Activated CD4-positive, alpha-beta T cell treated with anti-CD3 and anti-CD28 coated beads, Interleukin-2, amount 50 U/mL, for 1 hour (primary cell): ENCODE results near the gene TMBIM4.
"Not testable (repeated sequence)": the region's sequence is repeated elsewhere in the genome, so short reads cannot be mapped to it uniquely, and the experiment has no call there.

Experiments
- DNase-seq: peaks from one replicate; pipeline ENCODE4 v3.0.0-alpha.2; 2020

Gene TMBIM4

GRCh38 chr12:66182956-66183355 lies 13.2 kb upstream of the TMBIM4 start:
- no peak for DNase-seq

DNA sequence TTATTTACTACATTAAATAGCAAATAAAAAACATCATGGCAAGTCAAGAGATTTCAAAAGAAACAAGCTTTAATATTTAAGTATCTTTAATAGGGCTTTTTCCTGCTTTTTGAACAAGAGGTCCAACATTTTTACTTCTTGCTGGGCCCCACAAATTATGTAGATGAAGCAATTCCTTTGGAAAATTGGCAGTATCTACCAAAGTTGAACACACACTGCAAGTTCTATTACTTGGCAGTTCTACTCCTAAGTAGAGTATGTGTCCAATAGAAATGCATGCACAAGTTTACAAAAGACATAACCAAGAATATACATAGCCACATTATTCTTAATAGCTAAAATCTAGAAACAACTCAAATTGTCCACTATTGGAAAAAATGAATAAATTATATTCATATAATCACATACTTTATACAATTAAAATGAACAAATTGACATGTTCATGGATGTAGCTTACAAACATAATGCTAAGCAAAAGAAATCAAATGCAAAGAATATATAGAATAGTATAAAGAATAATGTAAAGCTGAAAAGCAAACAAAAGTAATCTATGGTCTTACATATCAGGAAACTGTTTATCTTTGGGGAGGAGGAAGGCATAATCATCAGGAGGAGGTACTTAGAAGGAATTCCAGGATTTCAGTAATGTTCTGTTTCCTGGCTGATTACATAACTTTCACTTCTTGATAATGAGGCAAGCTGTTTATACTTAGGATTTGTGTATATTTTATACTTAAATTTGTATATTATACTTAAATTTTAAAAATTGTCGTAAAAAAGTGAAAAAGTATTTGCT lies 6.5 kb upstream of the TMBIM4 start:
- DNase-seq = no peak

DNA sequence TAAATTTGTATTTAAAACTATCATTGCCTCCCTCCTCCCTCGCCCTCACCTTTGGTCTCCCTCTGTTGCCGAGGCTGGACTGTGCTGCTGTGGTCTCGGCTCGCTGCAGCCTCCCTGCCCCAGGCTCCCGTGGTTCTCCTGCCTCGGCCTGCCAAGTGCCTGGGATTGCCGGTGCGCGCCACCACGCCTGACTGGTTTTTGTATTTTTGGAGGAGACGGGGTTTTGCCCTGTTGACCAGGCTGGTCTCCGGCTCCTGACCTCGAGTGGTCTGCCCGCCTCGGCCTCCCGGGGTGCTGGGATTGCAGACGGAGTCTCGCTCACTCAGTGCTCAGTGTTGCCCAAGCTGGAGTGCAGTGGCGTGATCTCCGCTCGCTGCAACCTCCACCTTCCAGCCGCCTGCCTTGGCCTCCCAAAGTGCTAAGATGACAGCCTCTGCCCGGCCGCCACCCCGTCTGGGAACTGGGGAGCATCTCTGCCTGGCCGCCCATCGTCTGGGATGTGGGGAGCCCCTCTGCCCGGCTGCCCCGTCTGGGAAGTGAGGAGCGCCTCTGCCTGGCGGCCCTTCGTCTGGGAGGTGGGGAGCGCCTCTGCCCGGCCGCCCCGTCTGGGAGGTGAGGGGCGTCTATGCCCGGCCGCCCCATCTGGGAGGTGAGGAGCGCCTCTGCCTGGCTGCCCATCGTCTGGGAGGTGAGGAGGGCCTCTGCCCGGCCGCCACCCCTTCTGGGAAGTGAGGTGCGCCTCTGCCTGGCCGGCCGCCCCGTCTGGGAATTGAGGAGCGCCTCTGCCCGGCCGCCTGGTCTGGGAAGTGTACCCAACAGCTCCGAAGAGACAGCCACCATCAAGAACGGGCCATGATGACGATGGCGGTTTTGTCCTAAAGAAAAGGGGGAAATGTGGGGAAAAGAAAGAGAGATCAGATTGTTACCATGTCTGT lies 4.9 kb upstream of the TMBIM4 start:
- DNase-seq = not testable (repeated sequence)

- no peak for DNase-seq
Observed at GRCh38 chr12:66170606-66171005, 810 bp upstream of the TMBIM4 start.

GRCh38 chr12:66168410-66168809 lies 1.4 kb downstream of the TMBIM4 start:
- DNase-seq = no peak

DNA sequence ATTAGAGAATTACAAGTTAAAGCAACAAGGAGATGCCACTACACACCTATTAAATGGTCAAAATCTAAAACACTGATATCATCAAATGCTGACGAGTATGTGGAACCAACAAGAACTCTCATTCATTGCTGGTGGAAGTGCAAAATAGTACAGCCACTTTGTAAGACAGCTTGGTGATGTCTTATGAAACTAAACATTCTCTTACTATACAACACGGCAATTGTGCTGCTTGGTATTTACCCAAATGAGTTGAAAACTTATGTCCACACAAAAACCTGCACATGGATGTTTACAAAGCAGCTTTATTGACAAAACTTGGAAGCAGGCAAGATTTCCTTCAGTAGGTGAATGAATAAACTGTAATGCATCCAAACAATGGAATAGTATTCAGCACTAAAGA lies 3.2 kb downstream of the TMBIM4 start:
- no peak for DNase-seq

DNA sequence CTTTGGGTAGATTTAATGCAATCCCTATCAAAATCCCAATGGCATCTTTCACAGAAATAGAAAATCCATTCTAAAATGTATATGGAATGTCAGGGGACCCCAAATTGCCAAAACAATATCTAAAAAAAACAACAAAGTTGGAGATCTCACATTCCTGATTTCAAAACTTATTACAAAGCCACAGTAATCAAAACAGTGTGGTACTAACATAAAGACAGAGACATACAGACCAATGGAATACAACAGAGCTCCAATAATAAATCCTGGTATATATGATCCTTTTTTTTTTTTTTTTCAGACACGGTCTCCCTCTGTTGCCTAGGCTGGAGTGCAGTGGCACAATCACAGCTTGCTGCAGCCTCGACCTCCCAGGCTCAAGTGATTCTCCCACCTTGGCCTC lies 4.7 kb downstream of the TMBIM4 start:
- no peak for DNase-seq

DNA sequence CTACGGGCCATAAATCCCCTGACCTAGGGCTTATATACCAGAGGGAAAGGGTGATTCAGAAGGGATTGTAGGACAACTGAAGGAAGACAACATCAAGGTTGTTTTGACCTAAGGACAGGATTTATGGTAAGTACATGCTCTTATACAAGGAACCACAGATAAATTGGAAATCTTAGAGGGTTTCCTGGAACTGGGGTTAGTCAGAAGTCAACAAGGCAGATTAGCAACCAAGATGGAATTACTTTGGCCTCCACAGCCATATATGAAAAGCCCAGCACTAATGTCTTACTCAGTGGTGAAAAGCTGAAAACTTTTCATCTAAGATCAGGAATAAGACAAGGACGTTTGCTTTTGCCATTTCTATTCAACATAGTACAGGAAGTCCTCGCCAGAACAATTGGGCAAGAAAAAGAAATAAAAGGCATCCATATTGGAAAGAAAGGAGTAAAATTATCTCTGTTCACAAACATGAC lies 5.4 kb downstream of the TMBIM4 start:
- DNase-seq = no peak

GRCh38 chr12:66163289-66163688 lies 6.5 kb downstream of the TMBIM4 start:
- DNase-seq = no peak

- no peak for DNase-seq
Observed at GRCh38 chr12:66162701-66163100, 7.1 kb downstream of the TMBIM4 start.

GRCh38 chr12:66160704-66161103 lies 9.1 kb downstream of the TMBIM4 start:
- DNase-seq = no peak

GRCh38 chr12:66159123-66159522 lies 10.7 kb downstream of the TMBIM4 start:
- no peak for DNase-seq

- no peak for DNase-seq
Observed at GRCh38 chr12:66156654-66157053, 13.1 kb downstream of the TMBIM4 start.

GRCh38 chr12:66154776-66155175 lies 15.0 kb downstream of the TMBIM4 start:
- no peak for DNase-seq

GRCh38 chr12:66152732-66153131 lies 17.1 kb downstream of the TMBIM4 start:
- no peak for DNase-seq

GRCh38 chr12:66149702-66150398 lies 19.9 kb downstream of the TMBIM4 start:
- no peak for DNase-seq

DNA sequence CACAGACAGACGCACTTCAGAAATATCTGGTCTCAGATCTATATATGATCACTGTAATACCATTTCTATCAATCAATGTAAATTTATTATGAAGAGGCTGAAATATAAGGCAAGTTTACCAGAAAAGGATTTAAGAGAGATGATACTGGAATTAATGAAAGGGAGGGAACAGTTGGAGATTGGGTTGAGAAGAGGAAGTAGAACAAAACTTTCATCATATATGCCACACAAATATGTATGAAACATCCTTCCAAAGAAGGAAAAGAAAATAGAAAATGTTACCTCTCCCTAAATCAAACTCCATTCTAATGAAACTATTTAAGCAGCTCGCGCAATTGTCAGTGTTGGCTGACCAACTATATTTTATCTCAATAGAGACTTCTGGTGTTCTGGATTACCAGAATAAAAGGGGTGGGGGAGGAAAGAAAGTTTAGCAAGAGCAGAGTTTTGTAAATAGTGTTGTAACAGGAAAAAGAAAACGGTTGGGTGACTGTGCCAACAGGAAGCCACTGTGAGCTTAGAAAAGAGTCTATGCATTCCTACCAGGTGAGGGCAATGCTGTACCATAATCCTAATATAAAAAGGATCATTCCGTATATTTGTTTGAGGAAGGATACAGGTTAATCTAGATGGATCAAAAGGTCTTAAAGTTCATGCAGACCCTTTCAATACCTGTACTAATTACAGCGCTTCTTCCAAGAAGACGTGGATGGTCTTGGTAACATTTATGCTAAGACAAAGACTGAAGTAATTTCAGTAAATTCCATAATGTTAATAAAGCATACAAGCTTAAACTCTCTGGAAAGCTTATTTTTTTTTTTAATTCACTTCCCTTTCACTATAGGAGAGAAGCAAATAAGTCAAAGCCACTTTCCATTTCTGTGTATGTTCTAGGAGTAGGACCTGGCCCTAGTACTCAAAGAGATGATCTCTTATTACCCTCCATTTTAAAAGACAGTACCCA lies 24.7 kb downstream of the TMBIM4 start:
- no peak for DNase-seq

DNA sequence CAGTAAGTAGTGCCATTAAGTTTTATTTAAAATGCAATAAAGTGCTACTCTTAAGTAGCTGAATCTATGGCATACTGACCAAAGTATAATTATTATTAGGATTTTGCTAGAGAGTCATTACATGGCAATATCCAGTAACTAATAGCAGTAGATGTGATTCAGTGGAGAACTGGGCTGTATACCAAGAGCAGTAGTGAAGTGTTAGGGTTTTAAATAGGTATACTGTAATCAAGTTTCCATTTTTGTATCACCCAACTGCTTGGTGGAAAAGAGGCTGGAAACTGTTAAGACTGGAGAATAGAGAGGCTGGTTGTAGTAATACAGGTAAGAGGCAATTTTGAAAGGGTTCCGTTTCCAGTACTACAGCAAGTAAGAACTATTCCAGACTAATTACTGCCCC lies 25.9 kb downstream of the TMBIM4 start:
- DNase-seq = no peak

DNA sequence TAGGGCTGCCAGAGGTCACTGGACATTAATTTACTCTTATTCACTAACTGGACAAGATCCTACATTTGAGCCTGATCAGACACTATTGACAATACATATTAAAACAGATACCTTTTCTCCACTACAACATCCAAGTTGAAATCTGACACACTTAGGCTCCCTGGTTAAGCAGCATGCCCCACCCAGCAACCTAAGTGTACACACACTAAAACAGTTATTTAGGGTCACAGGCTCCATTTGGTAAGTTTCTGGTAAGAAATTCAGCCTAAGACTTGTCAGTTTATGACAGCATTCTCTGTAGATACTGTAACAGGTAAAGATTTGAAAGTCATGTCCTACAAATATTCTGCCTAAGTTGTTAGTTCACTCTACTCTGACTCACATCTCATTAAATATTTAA lies 27.0 kb downstream of the TMBIM4 start:
- DNase-seq = no peak

DNA sequence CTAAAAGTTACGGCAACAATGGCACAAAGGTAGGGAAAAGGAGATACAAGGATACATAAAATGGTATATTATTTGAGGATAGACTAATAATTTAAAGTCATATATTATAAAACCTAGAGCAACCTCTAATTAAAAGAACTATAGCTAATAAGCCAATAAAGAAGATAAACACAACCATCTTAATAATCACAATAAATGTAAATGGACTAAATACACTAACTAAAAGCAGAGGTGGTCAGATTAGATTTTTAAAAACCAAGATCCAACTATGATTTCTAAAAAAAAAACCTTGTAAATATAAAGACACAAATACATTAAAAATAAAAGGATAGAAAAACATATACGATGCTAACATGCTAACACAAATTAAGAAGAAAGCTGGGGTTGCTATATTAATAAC lies 28.5 kb downstream of the TMBIM4 start:
- no peak for DNase-seq

DNA sequence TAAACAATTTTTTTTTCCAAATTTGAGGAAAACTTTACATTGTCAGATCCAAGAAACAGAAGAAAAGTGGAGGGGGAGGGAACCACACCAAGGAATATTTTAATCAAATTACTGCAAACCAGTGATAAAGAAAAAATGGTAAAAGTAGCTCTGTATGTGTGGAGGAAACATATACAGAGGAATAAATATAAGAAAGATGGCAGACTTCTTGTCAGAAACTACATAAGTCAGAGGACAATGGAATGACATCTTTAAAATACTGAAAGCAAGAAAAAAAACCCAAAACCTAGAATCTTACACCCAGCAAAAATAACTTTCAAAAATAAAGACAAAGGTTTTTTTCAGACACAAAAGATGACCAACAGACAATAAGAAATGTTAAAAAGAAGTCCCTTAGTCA lies 29.1 kb downstream of the TMBIM4 start:
- no peak for DNase-seq

DNA sequence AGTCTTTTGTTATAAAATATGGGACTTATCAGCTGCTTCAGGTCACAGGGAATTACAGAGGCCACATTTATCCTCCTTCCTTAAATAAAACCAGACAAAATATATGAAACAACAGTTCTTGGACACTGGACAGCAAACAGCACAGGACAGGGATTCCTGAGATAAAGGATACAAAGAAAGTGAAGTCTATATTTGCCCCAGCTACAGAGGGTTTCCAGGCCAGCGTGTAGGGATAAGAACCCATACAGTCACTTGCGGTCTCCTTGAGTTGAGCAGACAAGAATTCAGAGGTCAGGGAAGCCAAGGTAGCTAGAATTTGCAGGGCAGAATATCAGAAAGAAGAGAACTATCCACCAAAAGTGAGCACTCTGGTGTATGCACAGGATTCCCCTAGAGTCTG lies 30.5 kb downstream of the TMBIM4 start:
- no peak for DNase-seq
